ENCODE data around the gene YEATS4.

YEATS4 gene

GRCh38 chr12:69435644-69436043 is 76.1 kb downstream of the YEATS4 start:
- H3K27me3 ChIP-seq (ENCODE audit: insufficient read depth, poor library complexity, severe bottlenecking) = no peaks in the 10 kb centered on the region
- TF ChIP-seq CTCF (IDR thresholded peaks at IDR 0.05; ENCODE audit: insufficient read depth, low read length) = no peak
- DNase-seq (ENCODE audit: low read depth in 1 of 2, low spot score in 1 of 2) = no peak
- no peak overlapping the region for H3K4me3 ChIP-seq (replicated peaks; ENCODE audit: insufficient read depth, low read length)
- no peak overlapping the region for H3K27ac ChIP-seq (replicated peaks)

- TF ChIP-seq CTCF (IDR thresholded peaks at IDR 0.05; ENCODE audit: insufficient read depth, low read length) = no peak
- TF ChIP-seq GABPA (IDR thresholded peaks at IDR 0.05; ENCODE audit: low read depth) = no peak
- TF ChIP-seq SPI1 (IDR thresholded peaks at IDR 0.05; ENCODE audit: borderline replicate concordance, low read depth) = no peak
- TF ChIP-seq POLR2AphosphoS5 (IDR thresholded peaks at IDR 0.05; ENCODE audit: low read depth) = no peak
- no peak for TF ChIP-seq REST (IDR thresholded peaks at IDR 0.05; ENCODE audit: insufficient replicate concordance, low read depth)
- no peak for DNase-seq (ENCODE audit: low read depth in 1 of 2, low spot score in 1 of 2)
- no peak overlapping the region for H3K4me3 ChIP-seq (replicated peaks; ENCODE audit: insufficient read depth, low read length)
These were observed 77.5 kb downstream of the YEATS4 start for GRCh38 chr12:69437073-69437472.

GRCh38 chr12:69438539-69438938 is 79.0 kb downstream of the YEATS4 start:
- DNase-seq (ENCODE audit: low read depth in 1 of 2, low spot score in 1 of 2) = no peak
- no peak for TF ChIP-seq POLR2AphosphoS5 (IDR thresholded peaks at IDR 0.05; ENCODE audit: low read depth)
- no peak for TF ChIP-seq REST (IDR thresholded peaks at IDR 0.05; ENCODE audit: insufficient replicate concordance, low read depth)
- TF ChIP-seq CTCF (IDR thresholded peaks at IDR 0.05; ENCODE audit: insufficient read depth, low read length) = no peak
- TF ChIP-seq GABPA (IDR thresholded peaks at IDR 0.05; ENCODE audit: low read depth) = no peak
- TF ChIP-seq SPI1 (IDR thresholded peaks at IDR 0.05; ENCODE audit: borderline replicate concordance, low read depth) = no peak
- H3K4me3 ChIP-seq (replicated peaks; ENCODE audit: insufficient read depth, low read length) = no peak overlapping the region
- H3K27ac ChIP-seq (replicated peaks) = no peak overlapping the region
- H3K27me3 ChIP-seq (ENCODE audit: insufficient read depth, poor library complexity, severe bottlenecking) = no peaks in the 10 kb centered on the region

More at GRCh38 chr12:69437073-69437472, 77.5 kb downstream of the YEATS4 start:
- H3K27me3 ChIP-seq (ENCODE audit: insufficient read depth, poor library complexity, severe bottlenecking) = no peaks in the 10 kb centered on the region
- H3K27ac ChIP-seq (replicated peaks) = no peak overlapping the region

- Histone ChIP-seq H3K4me3 (replicated peaks; ENCODE audit: insufficient read depth, low read length) (no peak overlapping the region), H3K27me3 (ENCODE audit: insufficient read depth, poor library complexity, severe bottlenecking) (no peaks in the 10 kb centered on the region), H3K27ac (replicated peaks) (no peak overlapping the region)
- TF ChIP-seq SPI1 (IDR thresholded peaks at IDR 0.05; ENCODE audit: borderline replicate concordance, low read depth) (no peak), GABPA (IDR thresholded peaks at IDR 0.05; ENCODE audit: low read depth) (no peak), REST (IDR thresholded peaks at IDR 0.05; ENCODE audit: insufficient replicate concordance, low read depth) (no peak), POLR2AphosphoS5 (IDR thresholded peaks at IDR 0.05; ENCODE audit: low read depth) (no peak)
- DNase-seq (ENCODE audit: low read depth in 1 of 2, low spot score in 1 of 2) = no peak
These were observed 80.5 kb downstream of the YEATS4 start for GRCh38 chr12:69440016-69440415.
